Measurements from ENCODE around the gene SYCE1.

- no peak for TF ChIP-seq CTCF (IDR thresholded peaks at IDR 0.05)
- TF ChIP-seq POLR2AphosphoS5 (IDR thresholded peaks at IDR 0.05): no peak
Measured at GRCh38 chr10:133592716-133593115, 27.3 kb upstream of the SYCE1 start.

Measured in suprapubic skin (tissue), 3 donors.